Measurements from ENCODE around the gene RASSF5.
A peak's percentile ranks its signal among the peaks of the same experiment; 100 is the strongest.

DNA sequence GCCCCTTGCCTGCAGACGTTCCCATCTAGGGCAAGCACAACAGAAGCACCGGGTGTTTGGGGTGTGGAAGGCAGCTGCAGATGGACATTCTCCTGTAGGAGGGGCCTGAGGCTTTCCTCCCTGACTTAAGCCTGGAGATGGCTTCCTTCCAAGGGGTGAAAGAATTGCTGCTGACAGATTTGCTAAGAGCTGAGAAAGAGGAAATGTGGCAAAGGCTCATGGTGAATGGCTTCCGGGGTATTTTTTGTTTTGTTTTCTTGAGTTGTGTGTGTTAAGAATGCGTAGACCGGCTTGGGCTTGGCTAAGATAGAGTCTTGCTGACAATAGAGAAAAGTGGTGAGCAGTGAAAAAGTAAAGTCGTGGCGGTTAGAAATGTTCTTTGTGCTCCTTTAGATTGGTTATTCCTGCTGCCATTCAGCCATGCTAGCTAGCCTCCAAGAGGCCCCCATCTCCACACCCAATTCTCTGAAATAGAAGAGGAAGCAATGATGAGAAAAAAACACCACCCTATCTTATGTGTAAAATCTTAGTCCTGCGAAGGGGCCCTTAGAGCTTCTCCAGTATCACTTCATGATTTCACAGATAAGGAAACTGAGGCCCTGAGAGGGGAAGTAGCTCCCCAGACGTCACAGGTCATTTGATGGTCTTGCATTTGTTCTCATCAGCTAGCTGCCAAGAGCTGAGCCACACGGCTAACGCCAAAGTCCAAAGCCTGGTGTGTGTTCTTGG is 68.0 kb downstream of the RASSF5 start:
- TF ChIP-seq, protein P1, sequence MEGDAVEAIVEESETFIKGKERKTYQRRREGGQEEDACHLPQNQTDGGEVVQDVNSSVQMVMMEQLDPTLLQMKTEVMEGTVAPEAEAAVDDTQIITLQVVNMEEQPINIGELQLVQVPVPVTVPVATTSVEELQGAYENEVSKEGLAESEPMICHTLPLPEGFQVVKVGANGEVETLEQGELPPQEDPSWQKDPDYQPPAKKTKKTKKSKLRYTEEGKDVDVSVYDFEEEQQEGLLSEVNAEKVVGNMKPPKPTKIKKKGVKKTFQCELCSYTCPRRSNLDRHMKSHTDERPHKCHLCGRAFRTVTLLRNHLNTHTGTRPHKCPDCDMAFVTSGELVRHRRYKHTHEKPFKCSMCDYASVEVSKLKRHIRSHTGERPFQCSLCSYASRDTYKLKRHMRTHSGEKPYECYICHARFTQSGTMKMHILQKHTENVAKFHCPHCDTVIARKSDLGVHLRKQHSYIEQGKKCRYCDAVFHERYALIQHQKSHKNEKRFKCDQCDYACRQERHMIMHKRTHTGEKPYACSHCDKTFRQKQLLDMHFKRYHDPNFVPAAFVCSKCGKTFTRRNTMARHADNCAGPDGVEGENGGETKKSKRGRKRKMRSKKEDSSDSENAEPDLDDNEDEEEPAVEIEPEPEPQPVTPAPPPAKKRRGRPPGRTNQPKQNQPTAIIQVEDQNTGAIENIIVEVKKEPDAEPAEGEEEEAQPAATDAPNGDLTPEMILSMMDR (IDR thresholded peaks at IDR 0.05; ENCODE audit: low read depth, low read length, missing input control), result no peak
- TF ChIP-seq, protein P2, sequence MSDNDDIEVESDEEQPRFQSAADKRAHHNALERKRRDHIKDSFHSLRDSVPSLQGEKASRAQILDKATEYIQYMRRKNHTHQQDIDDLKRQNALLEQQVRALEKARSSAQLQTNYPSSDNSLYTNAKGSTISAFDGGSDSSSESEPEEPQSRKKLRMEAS (IDR thresholded peaks at IDR 0.05), result peak; percentile 13
- TF ChIP-seq, protein P3, sequence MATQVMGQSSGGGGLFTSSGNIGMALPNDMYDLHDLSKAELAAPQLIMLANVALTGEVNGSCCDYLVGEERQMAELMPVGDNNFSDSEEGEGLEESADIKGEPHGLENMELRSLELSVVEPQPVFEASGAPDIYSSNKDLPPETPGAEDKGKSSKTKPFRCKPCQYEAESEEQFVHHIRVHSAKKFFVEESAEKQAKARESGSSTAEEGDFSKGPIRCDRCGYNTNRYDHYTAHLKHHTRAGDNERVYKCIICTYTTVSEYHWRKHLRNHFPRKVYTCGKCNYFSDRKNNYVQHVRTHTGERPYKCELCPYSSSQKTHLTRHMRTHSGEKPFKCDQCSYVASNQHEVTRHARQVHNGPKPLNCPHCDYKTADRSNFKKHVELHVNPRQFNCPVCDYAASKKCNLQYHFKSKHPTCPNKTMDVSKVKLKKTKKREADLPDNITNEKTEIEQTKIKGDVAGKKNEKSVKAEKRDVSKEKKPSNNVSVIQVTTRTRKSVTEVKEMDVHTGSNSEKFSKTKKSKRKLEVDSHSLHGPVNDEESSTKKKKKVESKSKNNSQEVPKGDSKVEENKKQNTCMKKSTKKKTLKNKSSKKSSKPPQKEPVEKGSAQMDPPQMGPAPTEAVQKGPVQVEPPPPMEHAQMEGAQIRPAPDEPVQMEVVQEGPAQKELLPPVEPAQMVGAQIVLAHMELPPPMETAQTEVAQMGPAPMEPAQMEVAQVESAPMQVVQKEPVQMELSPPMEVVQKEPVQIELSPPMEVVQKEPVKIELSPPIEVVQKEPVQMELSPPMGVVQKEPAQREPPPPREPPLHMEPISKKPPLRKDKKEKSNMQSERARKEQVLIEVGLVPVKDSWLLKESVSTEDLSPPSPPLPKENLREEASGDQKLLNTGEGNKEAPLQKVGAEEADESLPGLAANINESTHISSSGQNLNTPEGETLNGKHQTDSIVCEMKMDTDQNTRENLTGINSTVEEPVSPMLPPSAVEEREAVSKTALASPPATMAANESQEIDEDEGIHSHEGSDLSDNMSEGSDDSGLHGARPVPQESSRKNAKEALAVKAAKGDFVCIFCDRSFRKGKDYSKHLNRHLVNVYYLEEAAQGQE (IDR thresholded peaks at IDR 0.05), result no peak
- TF ChIP-seq YY1 (IDR thresholded peaks at IDR 0.05) (peak; percentile 47), RAD21 (IDR thresholded peaks at IDR 0.05) (peak in 1 of 2 donors; percentile 33), SP1 (IDR thresholded peaks at IDR 0.05) (peak; percentile 46), FOXA1 (IDR thresholded peaks at IDR 0.05) (no peak), JUND (IDR thresholded peaks at IDR 0.05) (no peak)
- TF ChIP-seq, protein P4, sequence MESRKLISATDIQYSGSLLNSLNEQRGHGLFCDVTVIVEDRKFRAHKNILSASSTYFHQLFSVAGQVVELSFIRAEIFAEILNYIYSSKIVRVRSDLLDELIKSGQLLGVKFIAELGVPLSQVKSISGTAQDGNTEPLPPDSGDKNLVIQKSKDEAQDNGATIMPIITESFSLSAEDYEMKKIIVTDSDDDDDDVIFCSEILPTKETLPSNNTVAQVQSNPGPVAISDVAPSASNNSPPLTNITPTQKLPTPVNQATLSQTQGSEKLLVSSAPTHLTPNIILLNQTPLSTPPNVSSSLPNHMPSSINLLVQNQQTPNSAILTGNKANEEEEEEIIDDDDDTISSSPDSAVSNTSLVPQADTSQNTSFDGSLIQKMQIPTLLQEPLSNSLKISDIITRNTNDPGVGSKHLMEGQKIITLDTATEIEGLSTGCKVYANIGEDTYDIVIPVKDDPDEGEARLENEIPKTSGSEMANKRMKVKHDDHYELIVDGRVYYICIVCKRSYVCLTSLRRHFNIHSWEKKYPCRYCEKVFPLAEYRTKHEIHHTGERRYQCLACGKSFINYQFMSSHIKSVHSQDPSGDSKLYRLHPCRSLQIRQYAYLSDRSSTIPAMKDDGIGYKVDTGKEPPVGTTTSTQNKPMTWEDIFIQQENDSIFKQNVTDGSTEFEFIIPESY (IDR thresholded peaks at IDR 0.05), result no peak
